ENCODE measurements around the gene CHIA.
A peak's percentile ranks its signal among the peaks of the same experiment; 100 is the strongest.
"Not testable (repeated sequence)": the region's sequence is repeated elsewhere in the genome, so short reads cannot be mapped to it uniquely, and the experiment has no call there.

Gene CHIA

DNA sequence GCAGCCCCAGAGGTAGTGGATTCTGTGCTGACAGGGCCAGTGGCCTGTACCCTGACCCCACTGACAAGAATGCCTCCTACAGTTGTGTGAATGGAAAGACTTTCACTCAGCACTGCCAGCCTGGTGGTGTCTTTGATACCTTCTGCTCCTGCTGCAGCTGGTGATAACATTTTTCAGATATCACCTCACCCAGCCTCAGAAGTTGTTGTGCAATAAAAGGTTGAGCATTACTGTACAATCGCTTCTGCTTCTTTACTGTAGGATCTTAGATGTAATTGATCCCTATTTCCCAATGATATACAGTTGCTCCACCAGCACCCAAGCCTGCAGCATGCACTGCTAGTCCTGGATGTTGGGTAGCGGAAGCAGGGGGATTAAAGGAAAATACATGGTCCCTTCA, 4.8 kb upstream of the CHIA start:
- DNase-seq (ENCODE audit: low read depth in 2 of 2), result no peak

DNA sequence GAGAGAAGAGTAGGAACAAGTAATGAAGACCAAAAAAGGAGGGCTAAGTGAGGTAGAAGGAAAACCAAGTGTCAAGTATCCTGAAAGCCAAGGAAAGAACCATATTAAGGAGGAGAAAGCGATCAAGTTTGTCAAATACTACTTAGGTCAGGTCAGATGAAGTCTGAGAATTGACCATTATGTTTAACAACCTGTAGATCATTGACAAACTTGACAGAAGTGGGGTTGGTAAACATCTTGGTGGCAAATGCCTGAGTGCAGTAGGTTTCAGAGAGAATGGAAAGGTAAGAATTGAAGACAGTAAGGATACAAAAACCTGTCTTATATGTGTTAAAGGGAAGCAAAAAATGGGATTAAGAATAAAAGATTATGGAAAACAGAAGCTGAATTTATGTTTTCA, 3.7 kb upstream of the CHIA start:
- no peak for DNase-seq (ENCODE audit: low read depth in 2 of 2)

DNA sequence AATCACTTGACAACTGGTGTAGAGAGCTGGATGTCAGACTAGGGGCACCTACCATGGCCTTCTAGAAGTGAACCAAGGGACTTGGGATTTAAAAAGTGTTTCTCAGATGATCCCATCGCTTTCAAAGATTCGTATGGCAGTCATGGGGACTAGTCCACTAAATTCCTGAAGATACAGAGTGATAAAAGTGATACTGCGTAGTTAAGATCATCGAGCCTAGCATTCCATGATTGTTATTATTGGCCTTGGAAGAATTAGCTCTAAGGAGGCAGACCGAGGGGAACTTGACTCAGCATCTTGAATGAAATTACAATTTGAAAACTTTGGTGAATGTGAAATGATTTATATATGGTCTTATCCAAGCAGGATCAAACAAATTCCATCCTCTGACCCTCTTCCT, 1.3 kb upstream of the CHIA start:
- DNase-seq (ENCODE audit: low read depth in 2 of 2), result no peak

DNA sequence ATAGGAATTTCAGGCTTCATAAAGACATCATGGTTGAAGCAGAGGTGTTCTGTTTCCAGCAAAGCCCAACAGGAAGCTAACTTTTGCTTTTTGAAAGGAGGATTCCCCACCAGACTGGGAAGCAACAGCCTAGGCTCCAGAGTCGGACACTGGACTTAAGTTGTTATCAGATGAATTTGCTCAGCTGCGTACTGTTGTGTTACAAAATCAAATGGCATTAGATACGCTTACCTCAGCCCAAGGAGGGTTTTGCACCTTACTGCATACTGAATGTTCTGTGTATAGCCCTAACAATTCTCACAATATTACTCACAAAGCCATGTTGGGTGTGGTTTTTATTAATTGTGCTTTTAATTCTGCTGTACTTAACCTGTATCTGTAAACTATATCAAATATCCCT, 547 bp upstream of the CHIA start:
- DNase-seq (ENCODE audit: low read depth in 2 of 2), result no peak

DNA sequence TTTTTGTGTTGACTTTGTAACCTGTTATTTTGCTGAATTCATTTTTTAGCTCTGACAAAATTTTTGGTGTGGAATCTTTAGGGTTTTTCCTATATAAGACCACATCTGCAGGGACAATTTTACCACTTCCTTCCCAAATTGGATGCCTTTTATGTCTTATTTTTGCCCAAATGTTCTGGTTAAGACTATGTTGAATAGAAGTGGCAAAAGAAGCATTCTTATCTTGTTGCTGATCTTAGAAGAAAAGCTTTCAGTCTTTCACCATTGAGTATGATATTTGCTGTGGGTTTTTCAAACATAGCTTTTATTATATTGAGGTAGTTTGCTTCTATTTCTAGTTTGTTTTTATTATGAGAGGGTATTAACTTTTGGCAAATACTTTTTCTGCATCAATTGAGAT, 3.7 kb downstream of the CHIA start:
- no peak for DNase-seq (ENCODE audit: low read depth in 2 of 2)

DNA sequence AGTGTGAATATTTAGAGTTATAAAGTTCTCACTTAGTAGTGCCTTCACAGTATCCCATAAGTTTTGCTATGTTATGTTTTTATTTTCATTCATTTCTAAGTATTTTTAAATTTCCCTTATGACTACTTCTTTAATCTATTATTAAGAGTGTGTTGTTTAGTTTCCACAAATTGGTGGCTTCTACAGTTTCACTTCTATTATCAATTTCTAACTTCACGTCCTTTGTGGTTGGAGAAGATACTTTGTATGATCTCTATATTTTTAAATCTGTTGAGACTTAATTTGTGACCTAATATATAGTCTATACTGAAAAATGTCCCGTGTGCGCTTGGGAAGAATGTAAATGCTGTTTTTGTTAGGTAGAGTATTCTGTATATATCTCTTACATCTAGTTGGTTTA, 11.7 kb downstream of the CHIA start:
- no peak for DNase-seq (ENCODE audit: low read depth in 2 of 2)

DNA sequence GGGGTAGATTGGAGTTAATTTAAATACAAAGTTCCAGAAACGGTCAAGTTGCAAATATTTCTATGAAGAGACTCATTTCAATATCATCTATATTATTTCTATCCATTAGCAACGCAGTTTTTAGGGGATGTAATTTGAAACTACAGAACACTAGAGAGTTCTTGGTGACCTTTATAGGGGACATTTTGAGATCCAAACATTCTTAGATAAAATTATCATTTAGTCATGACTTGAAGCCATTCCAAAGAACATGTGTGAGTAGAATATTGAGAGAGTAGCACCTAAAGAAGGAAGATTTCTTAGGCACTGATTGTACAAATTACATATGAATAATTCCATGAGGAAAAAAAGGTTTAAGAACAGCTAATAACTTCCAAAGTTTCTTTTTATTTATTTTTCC, 19.0 kb downstream of the CHIA start:
- no peak for DNase-seq (ENCODE audit: low read depth in 2 of 2)

DNA sequence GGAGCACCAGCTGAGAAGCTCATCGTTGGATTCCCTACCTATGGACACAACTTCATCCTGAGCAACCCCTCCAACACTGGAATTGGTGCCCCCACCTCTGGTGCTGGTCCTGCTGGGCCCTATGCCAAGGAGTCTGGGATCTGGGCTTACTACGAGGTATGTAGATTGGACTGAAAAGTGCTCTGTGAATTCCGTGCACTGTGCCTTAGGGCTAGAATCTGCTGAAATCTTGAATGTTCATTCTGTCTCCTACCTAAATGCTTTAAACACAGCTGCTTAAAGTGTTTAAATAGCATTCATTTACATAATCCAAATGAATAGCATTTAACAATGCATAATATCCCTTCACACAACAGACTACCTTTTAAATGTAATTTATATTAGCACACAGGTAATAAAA, 27.9 kb downstream of the CHIA start:
- no peak for DNase-seq (ENCODE audit: low read depth in 2 of 2)

DNA sequence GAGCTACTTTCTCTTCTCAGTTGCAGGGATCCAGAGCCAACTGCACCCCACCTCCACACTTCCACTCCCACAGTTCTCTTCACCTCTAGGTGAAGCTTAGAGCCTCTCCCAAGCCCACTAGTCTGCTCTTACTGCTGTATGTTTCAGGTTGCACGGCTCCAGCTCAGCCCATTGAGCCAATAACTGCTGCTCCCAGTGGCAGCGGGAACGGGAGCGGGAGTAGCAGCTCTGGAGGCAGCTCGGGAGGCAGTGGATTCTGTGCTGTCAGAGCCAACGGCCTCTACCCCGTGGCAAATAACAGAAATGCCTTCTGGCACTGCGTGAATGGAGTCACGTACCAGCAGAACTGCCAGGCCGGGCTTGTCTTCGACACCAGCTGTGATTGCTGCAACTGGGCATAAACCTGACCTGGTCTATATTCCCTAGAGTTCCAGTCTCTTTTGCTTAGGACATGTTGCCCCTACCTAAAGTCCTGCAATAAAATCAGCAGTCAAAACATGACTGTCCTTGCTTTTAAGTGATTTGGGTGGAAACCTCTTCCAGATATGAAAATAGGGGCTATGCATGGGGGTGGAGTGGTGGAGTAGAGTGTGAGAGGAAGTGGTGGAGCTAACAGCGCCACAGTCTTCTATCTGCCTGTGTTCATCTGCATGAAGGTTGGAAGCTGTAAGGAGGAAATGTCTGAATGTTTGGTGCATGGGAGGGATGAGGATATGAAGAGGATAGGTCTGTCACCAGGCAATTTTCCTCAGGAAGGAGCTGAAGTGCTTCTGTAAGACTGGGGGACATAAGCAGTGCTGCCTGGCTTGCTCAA, 29.6 kb downstream of the CHIA start:
- DNase-seq (ENCODE audit: low read depth in 2 of 2), result no peak

DNA sequence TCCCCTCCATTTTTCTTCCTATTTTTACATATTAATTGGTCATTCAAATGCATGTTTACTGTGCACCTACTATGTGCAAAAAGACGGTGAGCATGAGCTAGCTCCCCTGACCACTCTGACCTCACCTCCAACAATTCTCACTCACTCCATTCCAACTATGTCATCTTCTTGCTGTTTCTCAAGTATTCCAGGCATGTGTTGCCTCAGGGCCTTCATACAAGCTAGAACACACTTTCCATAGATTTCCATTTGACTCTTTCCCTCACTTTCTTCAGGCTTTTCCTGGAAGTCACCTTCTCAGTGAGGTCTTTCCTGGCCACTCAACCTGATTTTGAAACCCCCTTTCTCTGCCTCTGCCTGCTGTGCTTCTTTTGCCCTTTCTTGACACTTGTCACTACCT, 32.6 kb downstream of the CHIA start:
- DNase-seq (ENCODE audit: low read depth in 2 of 2), result no peak

DNA sequence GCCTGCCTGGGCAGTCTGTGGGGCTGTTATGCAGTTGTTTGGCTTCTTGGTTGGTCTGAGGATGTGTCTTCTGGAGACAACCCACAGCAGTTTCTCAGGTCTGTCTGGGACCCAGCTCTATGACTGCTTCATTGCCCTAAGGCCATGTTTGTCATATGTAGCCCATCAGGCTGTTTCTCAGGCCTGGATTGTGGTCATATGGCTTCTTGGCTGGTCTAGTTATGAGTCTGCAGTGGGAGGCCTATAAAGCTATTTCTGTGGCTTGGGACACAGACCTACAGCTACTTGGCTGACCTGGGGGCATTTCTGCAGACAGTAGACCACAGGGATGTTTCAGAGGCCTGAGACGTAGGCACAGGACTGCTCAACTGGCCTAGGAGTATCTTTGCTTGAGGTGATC, 41.5 kb downstream of the CHIA start:
- DNase-seq (ENCODE audit: low read depth in 2 of 2), result no peak

DNA sequence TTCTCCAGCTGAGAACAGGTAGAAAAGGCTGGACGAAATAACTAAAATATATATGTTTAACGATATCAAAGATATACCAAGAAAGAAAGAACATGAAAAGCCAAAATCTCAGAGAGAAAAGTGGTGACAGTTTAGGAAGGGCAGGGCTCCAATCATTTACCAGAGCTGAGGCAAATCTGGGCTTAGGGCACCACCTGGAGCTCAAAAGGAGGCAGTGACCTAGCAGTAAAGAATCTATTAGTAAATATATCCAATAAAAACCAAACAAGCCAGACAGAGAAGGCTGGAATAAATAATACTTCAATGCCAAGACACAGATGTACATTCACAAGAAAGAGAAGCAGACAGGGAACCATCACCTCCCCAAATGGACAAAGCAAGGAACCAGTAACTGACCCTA, 43.5 kb downstream of the CHIA start:
- DNase-seq (ENCODE audit: low read depth in 2 of 2), result no peak

DNA sequence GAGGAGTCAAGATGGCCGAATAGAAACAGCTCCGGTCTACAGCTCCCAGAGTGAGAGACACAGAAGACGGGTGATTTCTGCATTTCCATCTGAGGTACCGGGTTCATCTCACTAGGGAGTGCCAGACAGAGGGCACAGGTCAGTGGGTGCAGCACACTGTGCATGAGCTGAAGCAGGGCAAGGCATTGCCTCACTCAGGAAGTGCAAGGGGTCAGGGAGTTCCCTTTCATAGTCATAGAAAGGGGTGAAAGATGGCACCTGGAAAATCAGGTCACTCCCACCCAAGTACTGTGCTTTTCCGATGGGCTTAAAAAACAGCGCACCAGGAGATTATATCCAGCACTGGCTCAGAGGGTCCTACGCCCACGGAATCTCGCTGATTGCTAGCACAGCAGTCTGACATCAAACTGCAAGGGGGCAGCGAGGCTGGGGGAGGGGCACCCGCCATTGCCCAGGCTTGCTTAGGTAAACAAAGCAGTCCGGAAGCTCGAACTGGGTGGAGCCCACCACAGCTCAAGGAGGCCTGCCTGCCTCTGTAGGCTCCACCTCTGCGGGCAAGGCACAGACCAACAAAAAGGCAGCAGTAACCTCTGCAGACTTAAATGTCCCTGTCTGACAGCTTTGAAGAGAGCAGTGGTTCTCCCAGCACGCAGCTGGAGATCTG, 44.7 kb downstream of the CHIA start:
- DNase-seq (ENCODE audit: low read depth in 2 of 2), result not testable (repeated sequence)

DNA sequence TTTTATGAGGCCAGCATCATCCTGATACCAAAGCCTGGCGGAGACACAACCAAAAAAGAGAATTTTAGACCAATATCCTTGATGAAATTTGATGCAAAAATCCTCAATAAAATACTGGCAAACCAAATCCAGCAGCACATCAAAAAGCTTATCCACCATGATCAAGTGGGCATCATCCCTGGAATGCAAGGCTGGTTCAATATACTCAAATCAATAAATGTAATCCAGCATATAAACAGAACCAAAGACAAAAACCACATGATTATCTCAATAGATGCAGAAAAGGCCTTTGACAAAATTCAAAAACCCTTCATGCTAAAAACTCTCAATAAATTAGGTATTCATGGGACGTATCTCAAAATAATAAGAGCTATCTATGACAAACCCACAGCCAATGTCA, 48.2 kb downstream of the CHIA start:
- not testable (repeated sequence) for DNase-seq (ENCODE audit: low read depth in 2 of 2)

DNA sequence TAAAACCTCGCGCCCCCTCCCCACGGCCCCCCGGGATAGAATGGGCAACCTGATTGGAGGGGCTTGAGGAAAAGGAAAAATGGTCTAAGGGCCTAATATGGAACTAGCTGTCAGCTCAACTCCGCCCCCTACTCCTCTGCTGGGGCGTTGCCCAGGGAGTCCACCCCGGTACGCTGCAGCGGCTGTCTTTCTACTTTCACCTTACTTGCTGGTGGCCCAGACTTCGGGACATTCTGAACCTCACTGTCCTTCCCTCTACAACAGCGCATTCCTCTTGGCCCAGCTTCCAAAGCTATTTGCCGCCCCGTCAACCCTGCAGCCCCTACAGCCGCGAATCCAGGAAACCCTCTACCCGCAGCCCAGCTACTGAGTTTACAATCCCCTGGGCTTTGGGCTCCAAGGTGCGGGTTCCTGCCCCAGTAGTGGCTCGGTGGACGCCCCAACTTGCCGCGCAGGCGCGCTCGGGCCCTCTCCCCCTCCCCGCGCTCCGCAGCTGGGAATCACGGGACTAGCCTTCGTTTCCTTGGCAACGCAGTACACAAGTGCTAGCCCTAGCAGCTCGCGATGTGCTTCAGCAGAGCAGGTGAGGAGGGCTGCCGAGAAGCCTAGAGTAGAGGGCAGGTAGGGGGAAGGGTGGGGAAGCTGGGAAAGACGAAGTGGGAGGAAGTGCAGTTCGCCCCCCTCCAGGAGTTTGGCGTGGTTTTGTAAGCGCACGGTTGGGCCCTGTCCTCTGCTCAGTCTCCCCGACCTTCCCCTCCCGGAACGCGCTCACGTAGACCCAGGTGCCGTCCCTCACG, 55.6 kb downstream of the CHIA start:
- peak; percentile 49 for DNase-seq (ENCODE audit: low read depth in 2 of 2)

DNA sequence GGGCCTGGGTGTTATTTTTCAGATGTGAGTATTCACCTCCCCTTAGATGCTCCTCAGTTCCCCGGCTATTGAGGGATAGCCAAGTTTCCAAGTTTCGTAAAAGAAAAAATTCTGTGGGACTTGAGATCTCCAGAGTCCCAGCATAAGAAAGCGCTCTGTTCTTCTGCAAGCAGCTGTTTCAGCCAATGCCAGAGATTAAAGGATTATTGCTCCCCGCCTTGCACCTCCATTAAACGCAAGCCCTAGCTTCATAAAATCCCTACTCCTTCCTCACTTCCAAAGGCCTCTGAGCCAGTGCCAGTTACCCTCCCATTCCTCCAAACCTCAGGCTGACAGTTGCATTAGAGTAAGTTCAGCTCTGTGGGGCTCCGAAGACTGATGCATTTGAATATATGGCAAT, 56.4 kb downstream of the CHIA start:
- DNase-seq (ENCODE audit: low read depth in 2 of 2), result no peak

DNA sequence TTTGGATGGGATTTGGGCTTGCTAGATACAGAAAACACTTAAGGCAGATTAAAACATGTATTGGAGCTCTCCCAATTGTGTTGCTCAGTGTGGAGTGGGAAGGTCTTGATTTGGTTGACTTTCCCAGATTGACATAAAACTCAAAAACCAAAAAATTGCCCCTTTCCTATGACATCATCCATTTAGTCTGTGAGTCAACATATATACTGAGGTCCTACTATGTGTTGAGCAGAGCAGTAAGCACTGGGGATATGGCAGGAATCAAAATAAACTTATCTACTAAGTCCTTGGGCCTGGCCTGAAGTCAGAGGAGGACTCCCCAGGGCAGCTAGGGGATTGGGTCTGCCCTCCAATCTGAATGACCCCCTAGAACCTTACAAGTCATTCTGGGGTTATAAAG, 61.0 kb downstream of the CHIA start:
- DNase-seq (ENCODE audit: low read depth in 2 of 2), result no peak

DNA sequence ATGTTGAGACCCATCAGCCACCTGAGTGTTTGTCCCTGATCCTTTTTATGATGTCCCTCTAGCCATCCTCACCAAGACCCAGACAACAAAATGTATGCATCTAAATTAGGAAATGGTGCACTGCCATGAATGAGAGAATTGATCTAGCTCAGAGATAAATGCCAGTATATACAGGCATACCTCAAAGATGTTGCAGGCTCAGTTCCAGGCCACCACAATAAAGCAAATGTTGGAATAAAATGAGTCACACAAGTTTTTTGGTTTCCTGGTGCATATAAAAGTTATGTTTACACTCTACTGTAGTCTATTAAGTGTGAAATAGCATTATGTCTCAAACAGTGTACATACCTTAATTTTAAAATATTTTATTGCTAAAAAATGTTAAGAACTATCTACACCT, 63.9 kb downstream of the CHIA start:
- DNase-seq (ENCODE audit: low read depth in 2 of 2), result no peak

DNA sequence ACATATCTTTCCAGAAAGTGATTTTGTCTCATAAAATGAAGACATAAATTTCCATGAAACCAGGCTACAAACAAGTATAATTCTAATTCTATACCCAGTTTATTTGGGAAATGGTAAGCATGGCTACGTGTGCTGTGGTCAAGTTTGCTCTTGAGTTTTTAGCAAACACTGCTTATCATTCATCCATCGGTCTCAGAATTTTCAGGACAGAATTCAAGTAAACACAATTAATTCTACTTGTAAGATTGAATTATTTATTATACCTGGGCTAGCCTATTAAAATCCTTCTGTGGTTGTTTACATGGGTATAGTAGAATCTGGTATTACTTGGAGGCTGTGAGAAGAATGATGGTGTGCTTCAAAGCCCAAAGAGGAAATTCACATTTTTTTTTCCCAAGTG, 68.3 kb downstream of the CHIA start:
- no peak for DNase-seq (ENCODE audit: low read depth in 2 of 2)

DNA sequence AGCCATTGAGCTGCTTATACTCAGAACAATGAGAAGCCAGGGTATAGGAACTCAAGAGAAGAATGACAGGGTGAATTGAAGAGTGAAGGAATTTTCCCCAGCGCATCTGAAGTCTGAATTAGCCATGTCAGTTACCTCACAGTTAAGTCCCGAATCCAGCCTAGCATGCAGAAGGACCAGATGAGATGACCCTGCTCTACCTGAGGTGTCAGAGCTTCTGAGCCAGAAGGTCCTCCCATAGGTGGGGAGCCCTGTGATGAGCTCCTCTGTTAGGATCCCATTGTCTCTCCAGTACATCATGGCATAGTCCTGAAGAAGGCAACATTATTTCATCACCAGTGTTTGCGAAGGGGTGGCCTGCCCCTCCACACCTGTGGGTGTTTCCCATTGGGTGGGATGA, 68.7 kb downstream of the CHIA start:
- DNase-seq (ENCODE audit: low read depth in 2 of 2), result no peak

DNA sequence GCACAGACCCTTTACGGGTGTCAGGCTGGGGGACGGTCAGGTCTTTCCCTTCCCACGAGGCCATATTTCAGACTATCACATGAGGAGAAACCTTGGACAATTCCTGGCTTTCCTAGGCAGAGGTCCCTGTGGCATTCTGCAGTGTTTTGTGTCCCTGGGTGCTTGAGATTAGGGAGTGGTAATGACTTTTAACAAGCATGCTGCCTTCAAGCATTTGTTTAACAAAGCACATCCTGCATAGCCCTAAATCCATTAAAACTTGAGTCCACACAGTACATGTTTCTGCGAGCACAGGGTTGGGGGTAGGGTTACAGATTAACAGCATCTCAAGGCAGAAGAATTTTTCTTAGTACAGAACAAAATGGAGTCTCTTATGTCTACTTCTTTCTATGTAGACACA, 69.6 kb downstream of the CHIA start:
- DNase-seq (ENCODE audit: low read depth in 2 of 2), result not testable (repeated sequence)

DNA sequence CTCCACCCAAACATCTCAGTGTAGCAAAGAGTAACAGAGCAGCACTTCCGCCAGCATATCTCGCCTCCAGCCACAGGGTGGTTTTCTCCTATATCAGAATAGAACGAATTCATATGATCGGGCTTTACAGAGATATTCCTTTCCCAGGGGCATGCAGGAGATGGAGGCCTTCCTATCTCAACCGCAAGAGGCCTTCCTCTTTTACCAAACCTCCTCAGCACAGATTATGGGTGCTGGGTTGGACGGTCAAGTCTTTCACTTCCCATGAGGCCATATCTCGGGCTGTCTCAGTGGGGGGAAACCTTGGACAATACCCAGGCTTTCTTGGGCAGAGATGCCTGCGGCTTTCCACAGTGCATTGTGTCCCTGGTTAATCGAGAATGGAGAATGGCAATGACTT, 71.1 kb downstream of the CHIA start:
- DNase-seq (ENCODE audit: low read depth in 2 of 2), result no peak

DNA sequence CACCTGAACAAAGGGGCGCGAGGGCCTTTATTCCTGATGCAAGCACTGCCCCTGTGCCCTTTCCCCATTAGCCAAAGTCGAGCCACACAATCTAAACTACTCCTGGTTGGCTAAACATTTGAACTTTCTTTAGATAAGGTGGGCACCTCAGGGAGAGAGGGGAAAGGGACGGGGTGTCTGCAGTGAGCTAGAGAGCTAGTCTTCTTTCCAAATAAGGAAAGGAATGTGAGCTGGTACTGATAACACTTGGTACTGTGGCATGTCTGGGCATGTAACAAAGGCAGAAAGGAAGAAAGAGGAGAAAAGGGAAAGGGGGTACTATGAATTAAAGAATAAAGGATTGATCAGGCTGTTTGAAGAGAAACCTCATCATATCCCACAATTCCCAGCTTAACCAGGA, 74.0 kb downstream of the CHIA start:
- no peak for DNase-seq (ENCODE audit: low read depth in 2 of 2)
